H1 (cell line): Measurements from ENCODE around the gene FOXK1.

Experiments
- ATF2 ChIP-seq: IDR thresholded peaks from 2 replicates; pipeline ENCODE4 v1.6.1; 2012; ENCODE audit warnings: low read length, inconsistent platforms
- BACH1 ChIP-seq: IDR thresholded peaks from 2 replicates; pipeline ENCODE4 v1.6.1; 2012; ENCODE audit warnings: low read length, improper control_type of control experiment
- CHD2 ChIP-seq: IDR thresholded peaks from 2 replicates; pipeline ENCODE4 v1.6.1; 2012; ENCODE audit warnings: low read length, improper control_type of control experiment
- CTCF ChIP-seq, 3 experiments: IDR thresholded peaks; 1 replicate in 2 of 3; 2 replicates in 1 of 3; pipeline versions ENCODE4 v1.5.1 to v1.6.1; 2011; ENCODE audit warnings: low read length in 3 of 3, mild to moderate bottlenecking in 3 of 3, inconsistent platforms in 2 of 3, low read depth in 1 of 3, moderate library complexity in 1 of 3; ENCODE audit not compliant: insufficient read depth in 1 of 3; ENCODE audit errors: control extremely low read depth in 1 of 3
- GABPA ChIP-seq: IDR thresholded peaks from 2 replicates; pipeline ENCODE4 v1.6.1; 2011; ENCODE audit warnings: mild to moderate bottlenecking, low read length, moderate library complexity, borderline replicate concordance; ENCODE audit not compliant: insufficient read depth
- MAX ChIP-seq: IDR thresholded peaks from 2 replicates; pipeline ENCODE4 v1.6.1; 2012; ENCODE audit warnings: inconsistent platforms
- POLR2A ChIP-seq, 2 experiments: IDR thresholded peaks; 1 replicate in 1 of 2; 2 replicates in 1 of 2; pipeline ENCODE4 v1.6.1; 2011; ENCODE audit warnings: low read depth in 2 of 2, low read length in 2 of 2, mild to moderate bottlenecking in 2 of 2; ENCODE audit errors: control extremely low read depth in 1 of 2
- POLR2AphosphoS5 ChIP-seq: IDR thresholded peaks from 2 replicates; pipeline ENCODE4 v1.6.1; 2011; ENCODE audit warnings: low read depth, low read length
- RFX5 ChIP-seq: IDR thresholded peaks from 2 replicates; pipeline ENCODE4 v1.6.1; 2011; ENCODE audit warnings: low read depth, low read length, improper control_type of control experiment, borderline replicate concordance
- SUZ12 ChIP-seq: fragments of 200-600 bp; sonication (generic); IDR thresholded peaks from 2 replicates; pipeline ENCODE4 v1.6.1; 2012; ENCODE audit warnings: mild to moderate bottlenecking, inconsistent platforms, low read length, moderate library complexity, mixed read lengths

GRCh38 chr7:4768597-4769569 lies 86.8 kb downstream of the FOXK1 start:
- TF ChIP-seq SUZ12 (no peak), CTCF (IDR thresholded peaks at IDR 0.05; ENCODE audit: control extremely low read depth in 1 of 3, insufficient read depth in 1 of 3, low read depth in 1 of 3, low read length in 3 of 3) (no peak), MAX (no peak), POLR2A (IDR thresholded peaks at IDR 0.05; ENCODE audit: control extremely low read depth in 1 of 2, low read depth in 2 of 2, low read length in 2 of 2) (no peak), GABPA (no peak), RFX5 (no peak), CHD2 (no peak), ATF2 (no peak), POLR2AphosphoS5 (no peak), BACH1 (no peak)
